SK-N-SH (cell line): ENCODE data around the gene IGF2BP3. TPM values are rescaled to one million over a fixed set of nuclear protein-coding genes. Genes with fewer than 3 reads are reported as not detected.
A peak's percentile ranks its signal among the peaks of the same experiment; 100 is the strongest.

Experiments used
- CTCF ChIA-PET: fragments of 300-600, 350-600 bp; formaldehyde crosslinking; extraction: SDS; loops from one replicate; lab custom pipeline; 2021; lab: Yijun Ruan, JAX
- POLR2A ChIA-PET: fragments of 350-600 bp; sonication (Branson Sonifier 250); formaldehyde crosslinking; extraction: SDS; loops from one replicate; lab custom pipeline; 2020; ENCODE audit warnings: antibody characterized with exemption, inconsistent platforms; lab: Yijun Ruan, JAX
- DNase-seq: peaks from one replicate; pipeline ENCODE4 v3.0.0; 2012
- H2AFZ ChIP-seq: fragments of 200-600 bp; sonication (generic); 2 replicates; pipeline ENCODE4 v1.8.1; 2016; ENCODE audit warnings: antibody characterized with exemption, mild to moderate bottlenecking, low read depth
- H3F3A ChIP-seq: fragments of 200-600 bp; sonication (generic); replicated peaks from 2 replicates; pipeline ENCODE3; 2016; ENCODE audit warnings: antibody characterized with exemption, mild to moderate bottlenecking; ENCODE audit not compliant: insufficient read depth
- H3K27ac ChIP-seq, 2 experiments: fragments of 200-500 bp in 1 of 2; fragments of 200-600 bp in 1 of 2; sonication (Bioruptor generic) in 1 of 2; sonication (generic), shearing (Covaris generic) in 1 of 2; 2 replicates each; pipeline versions ENCODE4 v1.5.1 to v1.6.1; 2014 to 2016; ENCODE audit warnings: low read depth in 2 of 2, inconsistent platforms in 1 of 2, low read length in 1 of 2, mild to moderate bottlenecking in 1 of 2, mixed read lengths in 1 of 2
- H3K27me3 ChIP-seq: fragments of 200-600 bp; sonication (generic), shearing (Covaris generic); 2 replicates; pipeline ENCODE4 v1.6.1; 2016; ENCODE audit warnings: mixed run types; ENCODE audit not compliant: insufficient read depth
- H3K36me3 ChIP-seq, 2 experiments: fragments of 200-500 bp in 1 of 2; fragments of 200-600 bp in 1 of 2; sonication (Bioruptor generic) in 1 of 2; sonication (generic) in 1 of 2; replicated peaks in 1 of 2; 2 replicates each; pipeline versions ENCODE3 to v1.5.1; 2014 to 2016; ENCODE audit warnings: low read length in 1 of 2, mild to moderate bottlenecking in 1 of 2; ENCODE audit not compliant: insufficient read depth in 2 of 2, control insufficient read depth in 1 of 2
- H3K4me1 ChIP-seq, 2 experiments: fragments of 200-500 bp in 1 of 2; fragments of 200-600 bp in 1 of 2; sonication (Bioruptor generic) in 1 of 2; sonication (generic), shearing (Covaris generic) in 1 of 2; 2 replicates each; pipeline versions ENCODE4 v1.5.1 to v1.6.1; 2014 to 2016; ENCODE audit warnings: low read depth in 1 of 2, low read length in 1 of 2, mixed run types in 1 of 2; ENCODE audit not compliant: insufficient read depth in 2 of 2, control insufficient read depth in 1 of 2
- H3K4me2 ChIP-seq: fragments of 200-600 bp; sonication (generic), shearing (Covaris generic); 2 replicates; pipeline ENCODE4 v1.6.1; 2017; ENCODE audit warnings: mixed run types
- H3K4me3 ChIP-seq, 2 experiments: fragments of 200-500 bp in 1 of 2; fragments of 200-600 bp in 1 of 2; sonication (Bioruptor generic) in 1 of 2; sonication (generic), shearing (Covaris generic) in 1 of 2; 2 replicates each; pipeline versions ENCODE4 v1.5.1 to v1.8.1; 2014 to 2016; ENCODE audit warnings: low read depth in 2 of 2, inconsistent platforms in 1 of 2, low read length in 1 of 2, mild to moderate bottlenecking in 1 of 2, mixed read lengths in 1 of 2, moderate library complexity in 1 of 2
- H3K79me2 ChIP-seq: fragments of 200-600 bp; sonication (generic); 2 replicates; pipeline ENCODE4 v1.8.1; 2017; ENCODE audit warnings: mild to moderate bottlenecking; ENCODE audit not compliant: insufficient read depth
- H3K9ac ChIP-seq: fragments of 200-600 bp; sonication (generic); 2 replicates; pipeline ENCODE4 v1.6.1; 2017; ENCODE audit warnings: mixed run types
- H3K9me2 ChIP-seq: fragments of 200-600 bp; sonication (generic); 2 replicates; pipeline ENCODE4 v1.6.1; 2017; ENCODE audit warnings: mixed run types
- H3K9me3 ChIP-seq: fragments of 200-600 bp; sonication (generic); 2 replicates; pipeline ENCODE4 v1.6.1; 2017; ENCODE audit warnings: mixed run types, mild to moderate bottlenecking, moderate library complexity
- H4K20me1 ChIP-seq: fragments of 200-600 bp; sonication (generic); 2 replicates; pipeline ENCODE4 v1.6.1; 2017; ENCODE audit warnings: mild to moderate bottlenecking, mixed run types; ENCODE audit not compliant: insufficient read depth
- CHD2 ChIP-seq: fragments of 150-350 bp; IDR thresholded peaks from 2 replicates; pipeline ENCODE4 v1.6.1; 2018; ENCODE audit warnings: low read length; ENCODE audit not compliant: partially characterized antibody
- EP300 ChIP-seq, 2 experiments: IDR thresholded peaks; 2 replicates each; pipeline versions ENCODE4 v1.4.0 to v1.6.1; 2012; ENCODE audit warnings: borderline replicate concordance in 1 of 2, low read depth in 1 of 2, low read length in 1 of 2
- FOXM1 ChIP-seq: IDR thresholded peaks from 2 replicates; pipeline ENCODE4 v1.4.0; 2012; ENCODE audit warnings: low read depth, mild to moderate bottlenecking
- GABPA ChIP-seq: IDR thresholded peaks from 2 replicates; pipeline ENCODE4 v1.4.0; 2012; ENCODE audit warnings: low read depth, mild to moderate bottlenecking
- IRF3 ChIP-seq: fragments of 150-350 bp; IDR thresholded peaks from 2 replicates; pipeline ENCODE4 v1.6.1; 2016; ENCODE audit warnings: mild to moderate bottlenecking, low read depth, low read length
- MXI1 ChIP-seq: IDR thresholded peaks from 2 replicates; pipeline ENCODE4 v1.6.1; 2012; ENCODE audit warnings: mild to moderate bottlenecking, low read depth, low read length, improper control_type of control experiment
- NRF1 ChIP-seq: IDR thresholded peaks from 2 replicates; pipeline ENCODE4 v1.6.1; 2012; ENCODE audit warnings: low read depth, mild to moderate bottlenecking, low read length
- RAD21 ChIP-seq: IDR thresholded peaks from 2 replicates; pipeline ENCODE4 v1.6.1; 2012; ENCODE audit warnings: mild to moderate bottlenecking, low read length
- RXRA ChIP-seq: IDR thresholded peaks from 2 replicates; pipeline ENCODE4 v1.4.0; 2012; ENCODE audit warnings: low read depth, mild to moderate bottlenecking, borderline replicate concordance
- SMC3 ChIP-seq: IDR thresholded peaks from 2 replicates; pipeline ENCODE4 v1.6.1; 2012; ENCODE audit warnings: low read depth, low read length, improper control_type of control experiment
- TCF12 ChIP-seq: IDR thresholded peaks from 2 replicates; pipeline ENCODE4 v1.4.0; 2012
- TEAD4 ChIP-seq: IDR thresholded peaks from 2 replicates; pipeline ENCODE4 v1.4.0; 2012; ENCODE audit warnings: mild to moderate bottlenecking, borderline replicate concordance; ENCODE audit not compliant: insufficient read depth
- YY1 ChIP-seq: IDR thresholded peaks from 2 replicates; pipeline ENCODE4 v1.4.0; 2012; ENCODE audit warnings: low read depth, mild to moderate bottlenecking
- WGBS: methylation state at CpG from one replicate; pipeline ENCODE4 v1.1.6; 2017; ENCODE audit warnings: low lambda C conversion rate; 5-methylcytosine and 5-hydroxymethylcytosine counted together
- polyA plus RNA-seq, 3 experiments: library from polyadenylated mRNA; depleted of rRNA; stranded (reverse); fragments of >200 nt; gene quantifications; 2 replicates each; pipeline ENCODE4 v1.2.3, GENCODE V29; 2012
- TF ChIP-seq, protein P1 (sequence below): fragments of 200-600 bp; sonication (generic); IDR thresholded peaks from 2 replicates; pipeline ENCODE4 v1.6.1; 2017; ENCODE audit warnings: antibody characterized with exemption, mild to moderate bottlenecking, moderate library complexity
- TF ChIP-seq, protein P2 (sequence below): IDR thresholded peaks from 2 replicates; pipeline ENCODE4 v1.6.1; 2012; ENCODE audit warnings: mild to moderate bottlenecking, low read depth, low read length, moderate library complexity

IGF2BP3 gene
- polyA plus RNA-seq, 1 of the 3 experiments (the other 2 are of a cell fraction): 34.4 TPM

GRCh38 chr7:23277359-23277989, 192.8 kb downstream of the IGF2BP3 start:
- ChIA-PET CTCF (interaction anchor here (0.6 to 18.9 kb wide), 41 partner anchors 11 to 269 kb away, joined by 3 to 359 read pairs (median 4); partner anchors contain the start of genes GPNMB, MALSU1 and NUP42), POLR2A (interaction anchor here (0.6 kb wide), 2 partner anchors 17 to 214 kb away, joined by 3 read pairs; no protein-coding TSS in a partner anchor)
- Histone ChIP-seq H4K20me1 (no peaks in the 10 kb centered on the region), H3K27ac (no peak overlapping the region), H3K9me3 (no peaks in the 10 kb centered on the region), H3F3A (no peaks in the 10 kb centered on the region), H3K4me3 (no peak overlapping the region), H2AFZ (no peak overlapping the region), H3K9me2 (no peaks in the 10 kb centered on the region), H3K36me3 (no peaks in the 10 kb centered on the region), H3K4me2 (no peak overlapping the region), H3K4me1 (peaks cover 5 to 9% of the 10 kb centered on the region in 2 experiments), H3K9ac (no peak overlapping the region), H3K27me3 (no peaks in the 10 kb centered on the region), H3K79me2 (no peaks in the 10 kb centered on the region)
- DNase-seq: peak; percentile 75
- TF ChIP-seq, protein P1, sequence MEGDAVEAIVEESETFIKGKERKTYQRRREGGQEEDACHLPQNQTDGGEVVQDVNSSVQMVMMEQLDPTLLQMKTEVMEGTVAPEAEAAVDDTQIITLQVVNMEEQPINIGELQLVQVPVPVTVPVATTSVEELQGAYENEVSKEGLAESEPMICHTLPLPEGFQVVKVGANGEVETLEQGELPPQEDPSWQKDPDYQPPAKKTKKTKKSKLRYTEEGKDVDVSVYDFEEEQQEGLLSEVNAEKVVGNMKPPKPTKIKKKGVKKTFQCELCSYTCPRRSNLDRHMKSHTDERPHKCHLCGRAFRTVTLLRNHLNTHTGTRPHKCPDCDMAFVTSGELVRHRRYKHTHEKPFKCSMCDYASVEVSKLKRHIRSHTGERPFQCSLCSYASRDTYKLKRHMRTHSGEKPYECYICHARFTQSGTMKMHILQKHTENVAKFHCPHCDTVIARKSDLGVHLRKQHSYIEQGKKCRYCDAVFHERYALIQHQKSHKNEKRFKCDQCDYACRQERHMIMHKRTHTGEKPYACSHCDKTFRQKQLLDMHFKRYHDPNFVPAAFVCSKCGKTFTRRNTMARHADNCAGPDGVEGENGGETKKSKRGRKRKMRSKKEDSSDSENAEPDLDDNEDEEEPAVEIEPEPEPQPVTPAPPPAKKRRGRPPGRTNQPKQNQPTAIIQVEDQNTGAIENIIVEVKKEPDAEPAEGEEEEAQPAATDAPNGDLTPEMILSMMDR: peak; percentile 97
- TF ChIP-seq NRF1: no peak
- TF ChIP-seq TEAD4: no peak
- no peak for TF ChIP-seq CHD2
- no peak for TF ChIP-seq RXRA
- TF ChIP-seq IRF3: no peak
- TF ChIP-seq RAD21: peak; percentile 95
- TF ChIP-seq, protein P2, sequence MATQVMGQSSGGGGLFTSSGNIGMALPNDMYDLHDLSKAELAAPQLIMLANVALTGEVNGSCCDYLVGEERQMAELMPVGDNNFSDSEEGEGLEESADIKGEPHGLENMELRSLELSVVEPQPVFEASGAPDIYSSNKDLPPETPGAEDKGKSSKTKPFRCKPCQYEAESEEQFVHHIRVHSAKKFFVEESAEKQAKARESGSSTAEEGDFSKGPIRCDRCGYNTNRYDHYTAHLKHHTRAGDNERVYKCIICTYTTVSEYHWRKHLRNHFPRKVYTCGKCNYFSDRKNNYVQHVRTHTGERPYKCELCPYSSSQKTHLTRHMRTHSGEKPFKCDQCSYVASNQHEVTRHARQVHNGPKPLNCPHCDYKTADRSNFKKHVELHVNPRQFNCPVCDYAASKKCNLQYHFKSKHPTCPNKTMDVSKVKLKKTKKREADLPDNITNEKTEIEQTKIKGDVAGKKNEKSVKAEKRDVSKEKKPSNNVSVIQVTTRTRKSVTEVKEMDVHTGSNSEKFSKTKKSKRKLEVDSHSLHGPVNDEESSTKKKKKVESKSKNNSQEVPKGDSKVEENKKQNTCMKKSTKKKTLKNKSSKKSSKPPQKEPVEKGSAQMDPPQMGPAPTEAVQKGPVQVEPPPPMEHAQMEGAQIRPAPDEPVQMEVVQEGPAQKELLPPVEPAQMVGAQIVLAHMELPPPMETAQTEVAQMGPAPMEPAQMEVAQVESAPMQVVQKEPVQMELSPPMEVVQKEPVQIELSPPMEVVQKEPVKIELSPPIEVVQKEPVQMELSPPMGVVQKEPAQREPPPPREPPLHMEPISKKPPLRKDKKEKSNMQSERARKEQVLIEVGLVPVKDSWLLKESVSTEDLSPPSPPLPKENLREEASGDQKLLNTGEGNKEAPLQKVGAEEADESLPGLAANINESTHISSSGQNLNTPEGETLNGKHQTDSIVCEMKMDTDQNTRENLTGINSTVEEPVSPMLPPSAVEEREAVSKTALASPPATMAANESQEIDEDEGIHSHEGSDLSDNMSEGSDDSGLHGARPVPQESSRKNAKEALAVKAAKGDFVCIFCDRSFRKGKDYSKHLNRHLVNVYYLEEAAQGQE: no peak
- no peak for TF ChIP-seq TCF12
- TF ChIP-seq GABPA: no peak
- peak; percentile 81 for TF ChIP-seq SMC3
- no peak for TF ChIP-seq MXI1
- no peak for TF ChIP-seq YY1
- no peak for TF ChIP-seq FOXM1
- TF ChIP-seq EP300 (IDR thresholded peaks at IDR 0.05; ENCODE audit: borderline replicate concordance in 1 of 2, low read depth in 1 of 2, low read length in 1 of 2): no peak
- 35% methylated on average over 6 of the region's 6 CpGs for WGBS
